ENCODE results near the gene LBH.

The LBH gene

DNA sequence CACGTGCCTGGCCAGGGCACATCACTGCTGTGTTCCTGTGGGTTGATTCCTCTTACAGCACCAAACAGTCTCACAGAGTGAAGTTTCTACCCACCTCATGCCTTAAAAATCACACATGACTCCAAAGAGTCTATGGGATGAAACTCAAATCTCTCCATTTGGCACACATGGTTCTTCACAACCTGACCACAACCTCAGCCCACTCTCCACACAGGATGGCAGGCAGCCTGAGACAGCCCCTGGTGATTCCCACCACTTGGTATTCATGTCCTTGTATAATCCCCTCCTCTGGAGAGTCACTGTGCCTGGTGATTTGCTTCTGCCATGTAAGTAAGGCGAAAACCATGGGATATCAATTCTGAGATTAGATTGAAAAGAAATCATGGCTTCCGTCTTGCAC, 46.2 kb downstream of the LBH start:
- DNase-seq, result no peak

DNA sequence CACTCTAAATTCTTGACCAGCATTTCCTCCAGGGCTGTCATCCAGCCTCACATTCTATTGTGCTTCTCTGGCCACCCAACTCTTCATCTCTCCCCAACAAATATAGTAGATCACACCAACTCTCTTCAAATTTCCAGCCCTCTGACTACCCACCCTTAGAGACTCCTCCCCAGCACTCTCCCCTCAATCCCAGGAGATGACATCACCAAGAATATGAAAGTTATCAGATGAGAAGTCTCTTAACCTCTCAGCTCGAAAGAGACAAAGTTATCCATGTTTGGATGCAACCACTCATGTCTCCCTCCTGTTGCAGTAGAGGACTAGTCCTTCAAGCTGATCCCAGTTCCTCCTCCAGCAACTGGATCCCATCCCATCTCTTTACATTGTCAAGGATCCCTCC, 47.1 kb downstream of the LBH start:
- no peak for DNase-seq

DNA sequence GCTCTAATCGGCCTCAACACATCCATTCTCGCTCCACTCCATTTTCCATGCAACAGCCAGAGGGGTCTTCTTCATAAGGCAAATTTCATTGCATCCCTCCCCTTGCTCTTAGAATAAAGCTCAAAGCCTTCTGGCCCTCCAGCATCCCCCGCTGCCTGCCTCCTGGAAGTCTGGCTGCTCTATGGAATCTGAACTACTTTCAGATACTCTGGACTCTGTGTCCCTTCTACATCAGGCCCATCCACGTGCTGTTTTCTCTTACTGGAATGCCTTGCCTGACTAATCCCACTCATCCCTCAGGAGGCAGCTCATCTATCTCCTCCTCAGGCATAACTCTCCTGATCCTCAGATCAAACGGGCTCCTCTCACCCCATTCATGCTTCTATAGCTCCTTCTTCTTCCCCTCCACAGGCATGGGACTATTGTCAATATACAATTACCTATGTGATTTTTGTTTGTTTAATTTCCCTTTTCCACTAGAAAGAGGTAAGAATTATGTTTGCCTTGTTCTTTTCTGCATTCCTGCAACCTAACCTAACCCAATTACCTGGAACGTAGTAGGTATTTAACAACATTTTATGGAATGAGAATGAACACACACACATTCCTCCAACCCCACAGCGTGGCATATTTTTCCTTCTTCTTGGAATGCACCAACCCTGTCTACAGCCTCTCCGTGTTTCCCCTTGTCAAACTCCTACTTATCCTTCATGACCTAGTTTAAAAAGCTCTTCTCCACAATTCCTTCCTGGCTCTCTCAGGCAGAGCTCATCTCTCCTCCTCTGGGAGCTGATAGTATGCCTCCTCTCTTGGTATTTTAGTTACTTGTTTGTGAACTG, 49.5 kb downstream of the LBH start:
- no peak for DNase-seq

DNA sequence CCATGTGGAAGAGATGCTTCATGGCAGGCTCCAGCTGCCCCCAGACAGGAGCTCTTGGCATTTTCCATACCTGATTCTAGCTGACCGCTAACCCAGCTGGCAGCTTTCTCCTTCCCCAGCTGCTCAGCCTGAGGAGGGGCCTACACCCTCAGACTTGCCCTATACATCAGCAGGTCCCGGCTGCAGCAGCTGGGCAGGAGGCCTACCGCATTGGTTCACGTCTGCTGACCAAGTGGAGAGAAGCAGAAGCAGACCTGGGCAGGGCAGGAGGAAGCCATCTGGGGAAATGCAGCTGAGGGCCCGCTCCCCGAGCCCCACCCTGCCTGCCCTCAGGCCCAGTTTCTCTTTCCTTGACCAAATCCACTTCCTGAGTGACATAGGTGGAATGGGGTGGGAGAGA, 50.7 kb downstream of the LBH start:
- DNase-seq, result no peak

DNA sequence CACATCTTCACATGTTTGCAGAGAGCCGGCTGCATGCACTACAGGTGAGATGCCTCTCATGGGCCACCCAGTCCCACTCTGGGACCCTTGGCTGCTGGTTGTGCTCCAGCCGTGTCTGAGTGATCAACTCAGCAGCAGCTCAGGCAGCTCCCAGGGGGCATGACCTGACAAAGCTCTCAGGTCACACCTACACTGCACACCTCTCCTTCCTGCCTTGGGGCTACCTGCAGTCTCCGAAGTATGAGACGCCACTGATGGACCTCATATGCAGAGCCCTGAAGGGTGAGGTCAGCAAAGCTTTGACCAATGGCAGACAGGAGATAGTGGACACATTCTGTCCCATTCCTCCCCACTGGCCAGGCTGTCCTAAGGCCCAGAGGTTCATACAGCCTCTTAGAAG, 51.4 kb downstream of the LBH start:
- DNase-seq, result no peak

DNA sequence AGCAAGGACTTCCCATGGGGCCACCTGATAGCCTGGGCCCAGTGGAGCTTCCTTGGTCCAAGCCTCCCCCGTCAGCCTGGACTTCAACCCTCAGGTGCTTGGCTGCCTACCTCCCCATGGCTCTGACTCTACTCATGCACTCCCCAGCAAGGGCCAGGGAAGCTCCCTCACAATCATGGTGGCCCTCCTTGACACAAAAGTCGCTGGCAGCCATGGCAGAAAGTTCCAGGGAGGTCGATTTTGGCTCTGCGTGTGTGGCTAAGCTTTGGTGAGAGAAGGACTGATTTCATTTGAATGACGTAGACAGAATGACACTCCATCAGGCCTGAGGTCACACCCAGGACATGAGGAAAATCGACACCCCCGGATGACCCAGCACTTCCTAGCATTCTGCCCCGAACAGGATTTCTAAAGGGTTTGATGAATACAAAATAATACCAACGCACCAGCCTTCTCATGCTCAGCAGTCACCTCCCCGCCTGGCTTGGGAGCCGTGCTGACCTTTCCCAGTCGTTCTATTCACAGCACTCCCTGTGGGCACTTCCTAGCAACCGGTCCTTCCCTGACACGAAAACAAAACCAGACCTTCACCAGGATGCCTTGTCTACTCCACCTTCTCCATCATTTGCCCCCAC, 52.7 kb downstream of the LBH start:
- no peak for DNase-seq

DNA sequence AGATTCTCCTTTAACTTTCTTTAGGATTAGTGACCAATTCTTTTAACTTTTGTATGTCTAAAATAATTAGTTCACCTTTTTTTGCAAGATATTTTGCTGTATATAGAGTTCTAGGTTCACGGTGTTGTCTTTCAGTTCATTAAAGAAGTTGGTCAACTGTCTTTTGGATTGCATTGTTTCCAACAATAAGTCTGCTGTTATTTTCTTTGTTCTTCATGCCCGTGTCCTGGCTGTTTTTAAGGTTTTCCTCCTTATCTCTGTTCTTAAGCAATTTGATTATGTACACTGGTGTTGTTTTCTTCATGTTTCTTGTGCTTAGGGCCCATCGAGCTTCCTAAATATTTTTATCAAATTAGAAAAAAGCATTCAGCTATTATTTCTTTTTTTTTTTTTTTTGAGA, 54.4 kb downstream of the LBH start:
- DNase-seq, result no peak

DNA sequence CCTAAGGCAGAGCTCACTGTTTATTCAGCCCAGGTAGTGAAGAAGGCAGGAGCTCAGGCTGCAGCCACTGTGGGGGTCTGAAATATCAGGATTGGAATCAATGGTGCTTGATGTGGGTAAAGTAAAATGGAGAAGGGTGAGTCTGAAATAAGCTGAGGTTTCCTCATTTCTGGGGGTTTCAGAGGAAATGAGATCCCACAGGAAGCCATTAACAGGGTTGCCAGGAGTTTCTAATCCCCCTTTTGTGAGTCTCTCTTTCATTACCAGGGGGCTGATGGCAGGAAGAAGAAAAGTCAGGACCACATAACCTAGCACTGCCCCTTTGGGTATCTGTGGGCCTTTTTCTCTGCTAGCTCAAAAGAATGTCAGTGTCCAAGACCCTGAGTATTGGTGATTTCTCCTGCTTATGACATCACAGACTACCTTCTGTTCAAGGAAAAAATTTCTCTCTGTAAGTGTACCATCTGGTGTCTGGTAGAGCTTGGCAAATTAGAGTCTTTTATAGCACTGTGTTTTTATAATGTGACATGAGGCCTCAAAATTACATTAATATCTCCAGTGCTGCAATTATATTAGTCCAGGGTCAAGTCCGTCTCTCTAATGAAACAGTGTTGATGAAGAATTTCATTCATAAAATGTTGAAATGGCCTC, 56.0 kb downstream of the LBH start:
- DNase-seq, result no peak

DNA sequence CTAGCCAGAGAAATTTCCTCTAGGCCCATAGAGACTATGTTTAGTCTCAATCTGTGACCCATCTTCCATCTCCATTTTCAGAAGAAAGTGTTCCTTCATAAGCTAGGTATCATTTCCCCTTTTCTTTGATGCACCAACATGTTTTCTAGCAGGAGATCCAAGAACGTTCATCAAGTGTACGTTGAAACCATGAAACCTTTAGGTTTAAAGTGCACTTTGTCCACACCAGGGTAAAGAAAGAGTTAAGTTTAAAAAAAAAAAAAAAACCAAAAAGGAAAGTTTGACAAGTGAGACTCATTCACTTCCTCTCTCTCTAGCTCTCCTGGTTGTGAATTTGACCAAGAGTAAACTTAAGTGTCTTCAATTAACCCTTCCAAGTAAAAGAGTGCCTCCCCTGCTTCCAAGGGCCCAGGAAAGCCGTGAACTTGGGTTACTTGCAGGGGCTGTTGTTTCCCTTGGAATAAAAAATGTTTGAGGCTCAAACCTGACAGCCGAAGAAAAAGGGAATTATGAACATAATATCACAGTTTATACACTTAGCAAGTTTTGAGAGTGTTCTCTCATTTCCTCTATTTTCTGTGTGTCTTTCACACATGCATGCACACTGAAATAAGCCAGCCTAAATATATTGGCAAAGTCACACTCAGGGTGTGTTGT, 56.7 kb downstream of the LBH start:
- no peak for DNase-seq

DNA sequence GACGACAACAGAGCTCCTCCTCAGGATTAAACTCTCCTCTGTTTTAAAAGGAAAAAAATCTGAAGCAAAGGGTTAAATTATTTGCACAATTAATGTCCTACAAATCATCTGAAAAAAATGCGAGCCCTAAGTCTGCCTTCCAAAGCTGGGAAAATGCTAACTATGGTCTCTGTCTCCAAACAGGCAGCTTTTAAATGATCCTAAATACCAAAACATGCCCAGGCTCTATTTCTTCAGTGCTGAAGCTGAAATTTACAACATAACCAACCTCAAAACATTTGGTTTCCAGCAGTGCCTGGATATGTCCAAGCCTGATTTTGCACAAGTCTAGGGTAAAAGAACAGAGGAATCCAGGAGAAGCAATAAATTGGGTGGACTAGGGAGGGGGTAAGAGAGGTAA, 57.2 kb downstream of the LBH start:
- no peak for DNase-seq

DNA sequence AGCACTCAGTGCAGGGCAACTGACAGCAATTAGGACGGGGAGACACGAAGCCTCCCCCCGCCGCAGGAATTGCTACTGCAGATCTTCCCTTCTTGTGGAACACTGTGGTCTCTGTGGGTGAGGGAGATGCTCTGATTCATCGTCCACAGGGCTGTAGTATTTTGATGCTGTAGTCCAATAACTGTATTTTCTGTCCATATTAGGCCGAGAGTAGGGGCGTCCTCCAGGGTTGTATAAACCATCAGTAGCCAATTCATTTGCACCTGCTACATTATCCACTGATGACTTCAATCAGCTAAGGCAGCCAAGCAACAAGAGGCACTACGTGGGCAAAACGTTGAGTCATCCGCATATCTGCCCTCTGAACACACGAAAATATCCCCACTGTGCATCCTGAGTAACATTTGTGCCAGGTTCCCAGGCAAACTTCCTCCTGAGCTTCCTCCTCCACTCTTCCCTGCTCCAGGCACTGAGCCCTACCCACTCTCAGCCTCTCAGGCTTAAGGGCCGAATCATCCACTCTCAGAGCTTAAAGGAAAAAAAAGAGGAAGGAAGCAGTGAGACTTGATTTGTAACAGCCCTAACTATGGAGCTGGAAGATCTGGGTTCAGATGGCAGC, 62.1 kb downstream of the LBH start:
- DNase-seq, result no peak

DNA sequence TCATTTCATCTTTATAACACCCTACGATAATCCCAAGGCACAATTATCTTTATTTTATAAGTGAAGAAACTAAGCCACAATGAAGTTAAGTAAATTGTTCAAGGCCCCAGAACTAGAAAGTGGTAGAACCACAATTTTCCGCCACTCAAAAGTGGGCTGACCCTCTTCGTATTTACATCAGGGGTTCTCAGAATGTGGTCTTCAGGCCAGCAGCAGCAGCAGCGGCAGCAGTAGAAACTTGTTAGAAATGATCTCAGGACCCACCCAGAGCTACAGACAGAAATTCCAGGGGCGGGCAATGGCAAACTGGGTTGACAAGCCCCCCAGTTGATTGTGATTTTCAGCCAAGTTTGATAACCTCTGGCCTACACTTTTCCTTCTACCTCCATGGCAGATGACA, 62.8 kb downstream of the LBH start:
- DNase-seq, result no peak

DNA sequence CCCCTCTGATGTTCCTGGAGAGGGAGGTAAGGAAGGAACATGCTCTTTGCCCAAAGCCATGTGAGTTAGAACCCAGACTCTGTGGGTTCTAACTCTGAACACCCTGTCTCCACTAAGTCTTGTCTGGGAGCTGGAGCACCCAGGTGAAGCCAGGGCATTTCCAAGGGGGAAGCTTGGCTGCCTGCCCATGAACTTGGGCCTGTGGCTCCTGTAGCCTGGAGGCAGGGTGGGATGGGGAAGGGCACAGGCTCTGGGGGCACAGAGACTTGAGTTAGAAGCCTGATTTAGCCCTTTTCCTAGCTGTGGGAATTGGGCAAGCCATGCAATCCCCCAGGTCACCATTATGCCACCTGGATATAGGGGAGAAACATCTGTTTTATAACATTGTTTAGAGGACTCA, 65.2 kb downstream of the LBH start:
- no peak for DNase-seq

DNA sequence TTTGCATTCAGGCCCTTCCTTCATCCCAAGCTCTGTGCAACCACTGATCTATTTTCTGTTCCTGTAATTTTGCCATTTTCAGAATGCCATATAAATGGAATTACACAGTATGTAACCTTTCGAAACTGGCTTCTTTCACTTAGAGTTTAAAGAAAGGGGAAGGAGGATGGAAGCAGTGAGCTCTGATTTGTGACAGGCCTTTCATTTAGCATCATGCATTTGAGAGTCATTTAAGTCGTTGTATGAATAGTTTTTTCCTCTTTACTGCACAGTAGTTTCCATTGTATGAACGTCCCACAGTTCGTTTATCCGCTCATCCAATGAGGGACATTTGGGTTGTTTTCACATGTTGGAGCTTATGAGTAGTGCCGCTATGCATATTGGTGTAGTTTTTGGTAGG, 67.0 kb downstream of the LBH start:
- no peak for DNase-seq

DNA sequence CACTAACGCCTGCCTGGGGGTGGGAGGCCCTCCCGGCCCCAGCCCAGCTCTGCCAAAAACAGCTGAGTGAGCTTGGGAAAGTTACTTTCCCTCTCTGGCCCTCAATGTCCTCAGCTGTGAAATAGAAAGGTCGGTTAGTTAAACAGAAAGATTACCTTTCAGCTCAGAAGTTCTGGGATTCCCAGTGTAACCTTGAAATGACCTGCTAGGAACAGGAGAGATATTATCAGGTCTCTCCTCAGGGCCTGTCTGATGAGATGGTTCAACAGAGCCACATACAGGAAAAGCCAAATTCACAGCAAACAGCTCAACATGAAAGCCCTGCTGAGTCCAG, 68.8 kb downstream of the LBH start:
- DNase-seq, result no peak

DNA sequence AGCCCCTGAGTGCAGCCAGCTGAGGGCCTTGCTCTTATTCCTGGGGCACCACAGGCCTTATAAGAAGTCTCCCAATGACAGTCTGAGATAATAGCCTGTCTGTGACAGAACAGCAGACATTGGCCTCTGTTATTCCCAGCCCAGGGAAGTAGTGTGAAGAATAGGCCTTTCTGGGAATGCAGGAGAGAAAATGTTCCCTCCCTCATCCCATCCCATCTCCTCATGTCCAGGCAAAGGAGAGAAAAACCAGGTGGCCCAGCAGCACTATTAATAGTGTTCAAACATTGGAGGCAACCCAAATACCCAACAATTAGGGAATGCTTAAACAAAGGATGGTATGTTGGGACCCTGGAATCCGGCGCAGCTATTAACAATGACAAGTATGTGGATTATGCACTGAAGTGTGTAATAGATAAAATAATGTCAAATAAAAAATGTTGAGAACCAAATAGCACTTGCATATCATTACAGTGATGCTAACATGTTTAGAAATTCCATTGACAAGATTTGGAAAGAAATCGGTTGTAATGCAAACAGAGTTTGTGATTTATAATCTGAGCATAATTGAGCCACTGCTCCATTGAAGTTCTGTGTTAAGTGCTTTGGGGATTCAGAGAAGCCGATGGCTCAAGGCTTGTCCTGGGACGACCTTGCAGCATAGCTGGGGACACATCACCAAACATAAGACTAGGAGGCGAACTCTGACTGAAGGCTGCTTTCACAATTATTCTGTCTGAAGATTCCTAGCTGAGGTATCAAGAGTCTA, 69.3 kb downstream of the LBH start:
- peak in 1 of 3 experiments; percentile 40 for DNase-seq

DNA sequence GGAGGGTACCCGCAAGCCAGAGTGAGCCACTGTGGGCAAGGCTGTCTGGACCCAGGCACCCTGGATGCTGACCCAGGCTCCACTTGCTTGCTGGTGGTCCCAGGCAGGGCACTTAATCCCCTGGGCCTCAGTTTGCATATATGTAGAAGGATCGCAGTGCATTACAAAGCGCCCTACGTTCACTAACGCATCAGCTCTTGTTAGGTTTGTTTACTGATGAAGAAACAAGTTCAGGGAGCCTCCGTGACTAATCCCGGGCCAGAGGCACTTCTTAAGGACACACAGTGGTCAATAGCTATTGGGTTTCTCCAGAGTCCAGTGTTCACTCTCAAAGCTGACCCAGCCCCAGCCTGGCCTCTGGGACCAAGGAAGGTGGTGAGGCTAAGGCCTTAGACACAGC, 70.2 kb downstream of the LBH start:
- DNase-seq, result no peak

DNA sequence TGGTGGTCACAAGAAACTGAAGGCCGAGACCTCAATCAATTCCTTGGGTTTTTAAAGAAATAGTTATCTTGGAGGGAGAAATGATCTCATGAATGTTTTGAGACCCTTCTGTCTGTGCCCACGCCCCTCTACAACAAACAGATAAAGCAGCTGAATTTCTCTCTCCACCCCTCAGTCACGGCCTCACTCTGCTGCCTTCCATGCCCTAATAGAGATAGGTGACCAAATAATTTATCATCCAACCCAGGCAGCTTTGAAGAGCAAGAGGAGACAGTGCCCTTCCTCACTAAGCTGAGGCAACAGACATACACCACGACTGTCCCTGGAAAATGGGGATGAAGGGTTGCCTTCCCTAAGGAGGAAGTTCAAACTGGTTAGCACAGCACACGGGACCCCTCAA, 71.2 kb downstream of the LBH start:
- DNase-seq, result no peak

DNA sequence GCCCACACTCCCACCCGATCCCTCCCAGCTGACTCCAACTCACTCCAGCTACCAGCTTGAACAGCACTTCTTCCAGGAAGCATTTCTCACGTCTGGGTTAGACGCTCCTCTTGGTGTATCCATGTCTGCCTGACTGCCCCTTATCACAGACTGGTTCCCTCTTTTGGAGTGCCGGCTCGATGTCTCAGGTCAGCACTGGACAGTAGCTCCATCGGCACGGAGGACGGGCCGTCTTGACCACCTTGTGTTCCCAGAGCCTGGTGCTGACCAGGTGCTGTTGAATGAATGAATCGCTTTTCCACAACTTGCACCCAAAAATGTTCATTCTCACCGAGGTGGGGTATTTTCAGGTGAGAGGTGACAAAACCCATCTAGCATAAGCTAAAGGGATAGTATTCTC, 71.8 kb downstream of the LBH start:
- no peak for DNase-seq

DNA sequence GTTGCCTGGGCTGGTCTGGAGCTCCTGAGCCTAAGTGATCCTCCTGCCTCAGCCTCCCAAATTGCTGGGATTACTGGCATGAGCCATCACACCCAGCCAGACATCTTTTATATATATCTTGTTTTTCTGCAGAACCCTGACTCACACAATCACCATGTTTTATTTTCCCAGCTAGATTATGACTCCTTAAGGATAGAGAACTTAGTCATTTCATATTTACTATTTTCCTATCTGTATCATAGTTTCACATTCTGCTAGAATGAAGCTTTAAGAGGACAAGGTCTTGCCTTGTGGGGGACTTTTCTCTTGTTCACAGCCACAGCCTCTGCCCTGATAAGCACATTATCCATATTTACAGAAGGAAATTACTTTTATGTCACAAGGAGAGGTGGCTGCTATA, 73.9 kb downstream of the LBH start:
- no peak for DNase-seq

DNA sequence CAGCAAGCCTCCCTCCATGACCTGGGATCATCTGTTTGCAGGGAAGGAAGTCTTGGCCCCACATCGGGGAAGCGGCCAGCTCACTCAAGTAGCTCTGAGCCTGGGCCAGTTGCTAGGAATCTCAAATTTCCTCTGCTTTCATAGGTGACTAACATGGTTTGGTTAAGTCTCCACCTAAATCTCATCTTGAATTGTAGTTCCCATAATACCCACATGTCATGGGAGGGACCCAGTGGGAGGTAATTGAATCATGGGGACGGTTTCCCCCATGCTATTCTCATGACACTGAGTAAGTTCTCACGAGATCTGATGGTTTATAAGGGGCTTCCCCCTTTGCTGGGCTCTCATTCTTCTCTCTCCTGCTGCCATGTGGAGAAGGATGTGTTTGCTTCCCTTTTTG, 75.2 kb downstream of the LBH start:
- no peak for DNase-seq

DNA sequence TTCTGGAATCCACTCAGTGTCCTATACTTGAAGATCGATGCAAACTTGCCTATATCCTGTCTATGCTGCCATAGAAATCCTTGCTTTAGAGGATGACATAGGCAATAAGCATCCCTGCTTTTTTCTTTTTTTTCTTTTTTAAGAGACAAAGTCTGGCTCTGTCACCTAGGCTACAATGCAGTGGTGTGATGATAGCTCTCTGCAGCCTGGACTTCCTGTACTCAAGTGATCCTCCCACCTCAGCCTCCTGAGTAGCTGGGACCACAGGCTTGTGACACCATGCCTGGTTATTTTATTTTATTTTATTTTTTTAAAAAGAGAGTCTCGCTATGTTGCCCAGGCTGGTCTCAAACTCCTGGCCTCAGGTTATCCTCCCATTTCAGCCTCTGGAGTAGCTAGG, 76.9 kb downstream of the LBH start:
- DNase-seq, result no peak
